GM20000 (cell line): Measurements from ENCODE around the gene TRIM40.

ENCODE experiments used
- DNase-seq: peaks from one replicate; pipeline ENCODE4 v3.0.0; 2012; ENCODE audit warnings: low spot score
- CTCF ChIP-seq: IDR thresholded peaks from 2 replicates; pipeline ENCODE4 v1.5.1; 2012; ENCODE audit warnings: mild to moderate bottlenecking, control low read depth; ENCODE audit errors: extremely low read depth, missing control alignments

TRIM40 gene

GRCh38 chr6:30147096-30147495 is 11.2 kb downstream of the TRIM40 start:
- DNase-seq: no peak
- no peak for TF ChIP-seq CTCF

GRCh38 chr6:30149234-30149633 is 13.3 kb downstream of the TRIM40 start:
- DNase-seq: no peak
- TF ChIP-seq CTCF: no peak

GRCh38 chr6:30149858-30150550 is 14.1 kb downstream of the TRIM40 start:
- DNase-seq: no peak
- TF ChIP-seq CTCF: no peak

GRCh38 chr6:30150671-30151395 is 14.9 kb downstream of the TRIM40 start:
- DNase-seq: no peak
- no peak for TF ChIP-seq CTCF

GRCh38 chr6:30151580-30151979 is 15.6 kb downstream of the TRIM40 start:
- TF ChIP-seq CTCF: no peak
- no peak for DNase-seq

GRCh38 chr6:30152016-30152673 is 16.2 kb downstream of the TRIM40 start:
- no peak for TF ChIP-seq CTCF
- DNase-seq: no peak
